PC-3 (cell line): Measurements from ENCODE around the gene SCARB1. TPM values are rescaled to one million over a fixed set of nuclear protein-coding genes. Genes with fewer than 3 reads are reported as not detected.
A peak's percentile ranks its signal among the peaks of the same experiment; 100 is the strongest.

ENCODE experiments used
- ATAC-seq: fragments of 200-7000 bp; cut with Tn5 transposase; 2 replicates; pipeline ENCODE4 v1.9.1; 2020; ENCODE audit warnings: mild to moderate bottlenecking, moderate library complexity
- BruUV-seq: library from RNA; stranded (reverse); fragments of 400-500 nt; replicated peaks from 2 replicates; lab custom pipeline; 2021; lab: Mats Ljungman, UMichigan
- CTCF ChIA-PET: fragments of 300-600 bp; sonication (Branson Sonifier 250); formaldehyde crosslinking; loops from one replicate; lab custom pipeline; 2022; ENCODE audit warnings: antibody characterized with exemption; lab: Charles Lee
- POLR2A ChIA-PET: fragments of 300-600 bp; sonication (Branson Sonifier 250); formaldehyde crosslinking; loops from one replicate; lab custom pipeline; 2022; ENCODE audit warnings: antibody characterized with exemption; ENCODE audit not compliant: unreplicated experiment; lab: Charles Lee
- DNase-seq: peaks from one replicate; pipeline ENCODE4 v3.0.0-alpha.2; 2015
- H2AFZ ChIP-seq: fragments of 300-600 bp; sonication (generic); 2 replicates; pipeline ENCODE4 v1.6.0; 2016; ENCODE audit warnings: antibody characterized with exemption, low read length
- H3F3A ChIP-seq: fragments of 300-600 bp; sonication (generic); one replicate; pipeline ENCODE4 v1.6.0; 2017; ENCODE audit warnings: antibody characterized with exemption, low read length, control low read depth, mild to moderate bottlenecking; ENCODE audit not compliant: unreplicated experiment
- H3K27ac ChIP-seq: fragments of 300-600 bp; sonication (generic); 2 replicates; pipeline ENCODE4 v1.5.1; 2016; ENCODE audit warnings: mild to moderate bottlenecking, low read length
- H3K27me3 ChIP-seq: fragments of 300-600 bp; sonication (generic); 2 replicates; pipeline ENCODE4 v1.6.1; 2016; ENCODE audit warnings: low read length, mixed read lengths
- H3K36me3 ChIP-seq: fragments of 300-600 bp; sonication (generic); 2 replicates; pipeline ENCODE4 v1.6.1; 2016; ENCODE audit warnings: low read depth, mixed run types, low read length, mixed read lengths
- H3K4me1 ChIP-seq: fragments of 300-600 bp; sonication (generic); 2 replicates; pipeline ENCODE4 v1.5.1; 2016; ENCODE audit warnings: low read length; ENCODE audit not compliant: insufficient read depth
- H3K4me2 ChIP-seq: fragments of 300-600 bp; sonication (generic); 2 replicates; pipeline ENCODE4 v1.6.0; 2016; ENCODE audit warnings: low read length
- H3K4me3 ChIP-seq: fragments of 300-600 bp; sonication (generic); 2 replicates; pipeline ENCODE4 v1.5.1; 2016; ENCODE audit warnings: mild to moderate bottlenecking, low read length, mixed read lengths
- H3K79me2 ChIP-seq: fragments of 300-600 bp; sonication (generic); 2 replicates; pipeline ENCODE4 v1.6.1; 2017; ENCODE audit warnings: low read length, mixed read lengths
- H3K9ac ChIP-seq: fragments of 300-600 bp; sonication (generic); 2 replicates; pipeline ENCODE4 v1.6.0; 2016; ENCODE audit warnings: mild to moderate bottlenecking, low read length
- H3K9me2 ChIP-seq: fragments of 300-600 bp; sonication (generic); replicated peaks from 2 replicates; pipeline ENCODE4 v1.6.1; 2016; ENCODE audit warnings: mixed run types, low read length, mixed read lengths
- H3K9me3 ChIP-seq: fragments of 300-600 bp; sonication (generic); 2 replicates; pipeline ENCODE4 v1.6.1; 2016; ENCODE audit warnings: low read length, mixed read lengths
- H4K20me1 ChIP-seq: fragments of 300-600 bp; sonication (generic); 2 replicates; pipeline ENCODE4 v1.6.1; 2016; ENCODE audit warnings: low read length, mixed read lengths
- CTCF ChIP-seq: fragments of 300-600 bp; sonication (generic); conservative IDR thresholded peaks from 2 replicates; pipeline ENCODE4 v1.5.1; 2017; ENCODE audit warnings: antibody characterized with exemption, low read depth, mild to moderate bottlenecking, low read length
- EZH2 ChIP-seq: fragments of 300-600 bp; sonication (generic); IDR thresholded peaks from one replicate; pipeline ENCODE4 v1.6.1; 2017; ENCODE audit warnings: antibody characterized with exemption, mild to moderate bottlenecking, low read length; ENCODE audit not compliant: unreplicated experiment
- EZH2phosphoT487 ChIP-seq: fragments of 300-600 bp; sonication (generic); IDR thresholded peaks from 2 replicates; pipeline ENCODE4 v1.6.1; 2018; ENCODE audit warnings: mild to moderate bottlenecking, antibody characterized with exemption, low read length, borderline replicate concordance
- intact Hi-C: fragments of 100-400 bp; cut with micrococcal nuclease; formaldehyde crosslinking; loops from 2 replicates; pipeline ENCODE4 v1.9.0; 2023
- total RNA-seq: library from RNA; depleted of rRNA; stranded (reverse); fragments of >200 nt; gene quantifications from 2 replicates; pipeline ENCODE4 v1.2.3, GENCODE V29; 2014

SCARB1 gene
- total RNA-seq, 1 experiment from 2014 or later = 79.1 TPM

GRCh38 chr12:124764870-124765580, 98.6 kb downstream of the SCARB1 start:
- intact Hi-C loops = loop anchor here (2.0 kb wide), 1 partner anchor 18 kb away; no protein-coding TSS in a partner anchor
- H4K20me1 ChIP-seq = no peaks in the 10 kb centered on the region
- peaks cover 9% of the 10 kb centered on the region for H3K9me3 ChIP-seq
- no peaks in the 10 kb centered on the region for H3K9me2 ChIP-seq
- H3K79me2 ChIP-seq = no peaks in the 10 kb centered on the region
- no peak overlapping the region for H3K27ac ChIP-seq
- no peak overlapping the region for H3K4me2 ChIP-seq
- no TSS peak for BruUV-seq
- TF ChIP-seq EZH2 (no peak), EZH2phosphoT487 (no peak), CTCF (no peak)
- no peak overlapping the region for H3K4me3 ChIP-seq
- DNase-seq = no peak
- peaks cover 8% of the 10 kb centered on the region for H3K4me1 ChIP-seq
- H3K36me3 ChIP-seq = no peaks in the 10 kb centered on the region
- CTCF ChIA-PET = interaction anchor here (0.6 to 1.0 kb wide), 4 partner anchors 12 to 39 kb away, joined by 3 to 6 read pairs (median 3); no protein-coding TSS in a partner anchor
- no peak overlapping the region for H2AFZ ChIP-seq
- no peaks in the 10 kb centered on the region for H3F3A ChIP-seq
- ATAC-seq = no peak
- no peaks in the 10 kb centered on the region for H3K27me3 ChIP-seq
- no peak overlapping the region for H3K9ac ChIP-seq
- POLR2A ChIA-PET = no interaction called here

DNA sequence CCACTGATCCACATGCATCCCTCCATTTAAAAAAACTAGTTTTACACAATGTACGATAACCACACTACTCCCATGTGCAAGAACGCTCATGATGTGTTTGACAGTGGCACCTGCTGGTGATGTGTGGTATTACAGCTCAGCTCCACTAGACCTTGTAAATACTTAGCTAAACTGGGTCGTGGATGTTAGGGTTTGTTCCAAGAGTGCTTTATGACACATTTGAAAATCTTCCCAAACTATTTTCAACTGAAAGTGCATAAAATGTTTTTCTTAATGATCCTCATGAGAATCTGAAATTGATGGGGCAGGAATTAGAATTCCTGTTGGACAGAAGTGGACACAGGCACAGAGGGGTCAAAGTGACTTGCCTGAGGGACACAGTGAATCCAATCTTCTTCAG, 99.2 kb downstream of the SCARB1 start:
- Histone ChIP-seq H3K4me1 (peaks cover 8% of the 10 kb centered on the region), H4K20me1 (no peaks in the 10 kb centered on the region), H3K4me2 (no peak overlapping the region), H3K9ac (no peak overlapping the region), H3K27ac (no peak overlapping the region), H3K9me2 (no peaks in the 10 kb centered on the region), H3K9me3 (peaks cover 9% of the 10 kb centered on the region), H2AFZ (no peak overlapping the region), H3F3A (no peaks in the 10 kb centered on the region), H3K79me2 (no peaks in the 10 kb centered on the region), H3K36me3 (no peaks in the 10 kb centered on the region), H3K4me3 (no peak overlapping the region), H3K27me3 (no peaks in the 10 kb centered on the region)
- ATAC-seq = no peak
- BruUV-seq = no TSS peak
- intact Hi-C loops = loop anchor here (2.0 kb wide), 1 partner anchor 18 kb away; no protein-coding TSS in a partner anchor
- ChIA-PET POLR2A (no interaction called here), CTCF (interaction anchor here (0.9 to 1.0 kb wide), 3 partner anchors 12 to 24 kb away, joined by 3 to 6 read pairs (median 3); no protein-coding TSS in a partner anchor)
- peak; percentile 86 for DNase-seq
- no peak for TF ChIP-seq EZH2phosphoT487
- peak; percentile 98 for TF ChIP-seq CTCF

DNA sequence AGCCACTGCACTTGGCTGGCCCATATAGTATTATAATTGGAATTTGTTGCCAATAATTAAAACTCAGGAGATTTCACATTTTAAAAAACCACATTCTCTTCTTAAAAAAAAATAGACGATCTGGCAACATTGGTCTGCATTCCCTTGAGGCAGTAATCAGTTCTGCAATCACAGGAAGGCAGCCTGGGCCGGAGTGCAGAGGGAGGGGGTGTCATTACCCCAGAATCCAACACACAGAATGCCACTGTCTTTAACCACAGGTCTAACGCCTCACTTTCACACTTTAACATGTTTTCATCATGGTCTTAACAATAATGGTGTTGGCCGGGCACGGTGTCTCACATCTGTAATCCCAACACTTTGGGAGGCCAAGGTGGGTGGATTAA, 100.1 kb downstream of the SCARB1 start:
- intact Hi-C loops = no loop called here
- H3K9me3 ChIP-seq = peaks cover 9% of the 10 kb centered on the region
- H4K20me1 ChIP-seq = no peaks in the 10 kb centered on the region
- DNase-seq = no peak
- TF ChIP-seq EZH2phosphoT487 (no peak), CTCF (no peak), EZH2 (no peak)
- H3K27ac ChIP-seq = no peak overlapping the region
- no peak overlapping the region for H3K4me3 ChIP-seq
- no peaks in the 10 kb centered on the region for H3K79me2 ChIP-seq
- POLR2A ChIA-PET = no interaction called here
- BruUV-seq = no TSS peak
- peaks cover 2% of the 10 kb centered on the region for H3K4me1 ChIP-seq
- no peaks in the 10 kb centered on the region for H3F3A ChIP-seq
- no peak for ATAC-seq
- CTCF ChIA-PET = no interaction called here
- no peak overlapping the region for H3K4me2 ChIP-seq
- H3K27me3 ChIP-seq = no peaks in the 10 kb centered on the region
- no peaks in the 10 kb centered on the region for H3K9me2 ChIP-seq
- no peak overlapping the region for H2AFZ ChIP-seq
- H3K36me3 ChIP-seq = no peaks in the 10 kb centered on the region
- H3K9ac ChIP-seq = no peak overlapping the region
